Stimulated activated CD4-positive, alpha-beta T cell treated with anti-CD3 and anti-CD28 coated beads, Interleukin-4, amount 100 ng/mL, for 48 hours (primary cell): ENCODE measurements around the gene ATXN1.

ENCODE experiments used
- DNase-seq, 2 donors: peaks; one replicate each; pipeline ENCODE4 v3.0.0-alpha.2; 2020; ENCODE audit warnings: low read depth in 2 of 2

The ATXN1 gene

GRCh38 chr6:16674801-16675392, 86.4 kb downstream of the ATXN1 start:
- DNase-seq = no peak

- no peak for DNase-seq
Measured at GRCh38 chr6:16673011-16673797, 88.1 kb downstream of the ATXN1 start.

GRCh38 chr6:16671302-16672289, 89.7 kb downstream of the ATXN1 start:
- DNase-seq = no peak

DNA sequence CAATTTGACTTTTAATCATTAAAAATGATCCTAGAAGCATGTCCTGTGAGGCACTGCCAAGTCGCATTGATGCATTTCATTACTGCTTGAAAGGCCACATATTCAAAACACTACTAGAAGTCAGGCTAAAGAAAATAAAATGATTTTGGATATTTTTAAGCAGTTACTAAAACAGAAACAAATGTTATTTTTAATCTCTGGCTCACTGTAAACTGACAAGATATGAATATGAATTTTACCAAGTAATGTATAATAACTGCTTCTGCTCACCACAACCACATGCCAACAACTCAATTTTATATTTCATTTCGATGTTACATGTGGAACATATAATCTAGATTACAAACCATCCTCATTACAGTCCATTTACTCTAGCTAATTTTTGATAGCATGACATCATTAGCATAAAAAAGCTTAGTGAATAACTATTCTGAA, 90.6 kb downstream of the ATXN1 start:
- no peak for DNase-seq

- DNase-seq = no peak
Measured at GRCh38 chr6:16670183-16670582, 91.1 kb downstream of the ATXN1 start.

GRCh38 chr6:16669227-16669626, 92.0 kb downstream of the ATXN1 start:
- DNase-seq = peak; percentile 41 to 57

- no peak for DNase-seq
Measured at GRCh38 chr6:16667509-16667908, 93.8 kb downstream of the ATXN1 start.

DNA sequence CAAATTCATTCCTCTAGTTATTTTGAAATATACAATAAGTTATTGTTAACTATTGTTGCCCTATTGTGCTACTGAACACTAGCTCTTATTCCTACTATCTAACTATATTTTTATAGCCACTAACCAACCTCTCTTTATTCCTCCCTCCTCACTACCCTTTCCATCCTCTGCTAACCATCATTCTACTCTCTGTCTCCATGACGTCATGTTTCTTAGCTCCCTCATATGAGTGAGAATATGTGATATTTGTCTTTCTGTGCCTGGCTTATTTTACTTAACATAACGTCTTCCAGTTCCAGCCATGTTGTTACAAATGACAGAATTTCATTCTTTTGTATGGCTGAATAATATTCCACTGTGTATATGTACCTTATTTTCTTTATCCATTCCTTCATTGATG, 95.3 kb downstream of the ATXN1 start:
- DNase-seq = no peak

DNA sequence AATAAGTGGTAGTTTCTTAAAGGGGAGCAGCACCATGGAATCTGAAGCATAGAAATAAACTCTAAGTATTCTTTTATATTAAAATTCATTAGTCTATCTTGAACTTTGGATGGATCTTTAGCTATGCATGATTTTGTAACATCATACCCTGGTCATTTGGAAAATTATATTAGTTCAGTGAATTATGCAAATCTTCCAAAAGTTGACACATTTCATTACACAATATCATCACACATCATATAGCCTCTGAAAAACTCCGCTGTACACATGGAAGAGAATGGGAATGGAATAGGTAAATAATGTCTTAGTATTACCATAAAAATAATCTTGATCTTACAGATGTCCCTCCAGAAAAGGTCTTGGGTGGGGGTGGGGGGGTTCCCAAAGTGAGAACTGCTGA, 96.1 kb downstream of the ATXN1 start:
- DNase-seq = no peak

DNA sequence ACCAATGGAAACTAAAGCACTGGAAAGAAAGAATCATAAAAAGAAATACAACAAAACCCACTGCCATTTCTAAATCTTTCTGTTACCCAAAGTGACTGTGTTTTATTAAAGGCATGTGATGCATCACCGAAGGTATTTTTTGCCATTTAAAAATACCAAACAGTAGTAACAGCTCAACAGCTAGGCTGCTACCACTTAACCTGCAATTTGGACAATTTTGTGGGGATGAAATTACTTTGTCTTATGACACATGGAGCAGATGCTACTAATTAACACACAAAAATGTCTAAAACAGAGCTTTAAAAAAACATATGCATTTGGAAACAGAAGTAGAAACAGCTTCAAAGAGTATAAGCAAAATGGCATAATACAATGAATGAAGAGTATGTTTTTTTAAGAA, 97.4 kb downstream of the ATXN1 start:
- no peak for DNase-seq

- no peak for DNase-seq
Measured at GRCh38 chr6:16660157-16660497, 101.1 kb downstream of the ATXN1 start.

- DNase-seq = no peak
Measured at GRCh38 chr6:16659466-16660156, 101.6 kb downstream of the ATXN1 start.

DNA sequence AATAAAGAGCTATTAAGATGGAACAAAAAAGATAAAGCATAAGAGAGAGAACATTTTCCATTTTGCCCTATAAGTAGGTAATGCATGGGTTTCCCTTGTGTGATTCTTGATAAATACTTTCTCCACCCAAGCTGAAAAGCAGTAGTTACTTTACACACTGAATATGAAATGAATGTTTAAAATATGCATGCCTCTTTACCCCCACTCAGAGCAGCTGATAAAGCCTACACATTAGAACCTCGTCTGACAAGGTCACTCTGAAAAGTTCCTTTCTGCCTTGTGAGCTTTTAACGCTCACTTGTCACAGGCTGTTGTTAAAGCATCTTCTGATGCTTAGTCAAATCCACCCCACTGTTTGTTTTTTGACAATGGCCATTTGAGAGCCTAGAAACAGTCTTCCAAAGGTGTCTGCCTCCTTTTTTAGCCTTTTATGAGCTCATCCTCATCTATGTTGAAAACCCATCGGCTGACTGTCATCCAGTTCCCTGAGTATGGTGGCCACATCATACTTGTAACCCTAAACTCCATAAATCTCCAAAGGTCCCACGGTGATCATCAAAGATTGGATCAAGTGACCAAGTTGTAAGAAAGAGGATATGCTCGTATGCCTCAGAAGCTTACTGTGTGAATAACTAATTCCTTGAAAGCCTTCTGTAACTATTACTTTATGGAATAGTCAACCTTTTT, 102.8 kb downstream of the ATXN1 start:
- no peak for DNase-seq

GRCh38 chr6:16657768-16658167, 103.5 kb downstream of the ATXN1 start:
- DNase-seq = no peak

DNA sequence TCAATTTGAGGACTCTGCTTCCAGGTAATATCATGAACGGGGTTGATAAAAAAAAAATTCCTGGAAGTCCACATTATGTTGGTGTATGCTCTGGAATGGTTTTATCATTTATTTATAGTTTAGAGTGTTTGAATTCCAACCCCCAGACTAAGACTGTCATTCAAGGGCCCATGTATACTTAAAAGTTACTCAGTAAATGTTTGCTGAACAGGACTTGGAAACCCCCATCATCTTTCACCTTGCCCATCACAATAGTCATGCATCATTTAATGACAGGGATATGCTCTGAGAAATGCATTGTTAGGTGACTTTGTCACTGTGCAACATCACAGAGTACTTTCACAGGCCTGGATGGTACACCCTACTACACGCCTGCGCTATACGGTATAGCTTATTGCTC, 104.8 kb downstream of the ATXN1 start:
- no peak for DNase-seq

GRCh38 chr6:16654701-16655100, 106.6 kb downstream of the ATXN1 start:
- DNase-seq = no peak

- no peak for DNase-seq
Measured at GRCh38 chr6:16653226-16653625, 108.0 kb downstream of the ATXN1 start.

DNA sequence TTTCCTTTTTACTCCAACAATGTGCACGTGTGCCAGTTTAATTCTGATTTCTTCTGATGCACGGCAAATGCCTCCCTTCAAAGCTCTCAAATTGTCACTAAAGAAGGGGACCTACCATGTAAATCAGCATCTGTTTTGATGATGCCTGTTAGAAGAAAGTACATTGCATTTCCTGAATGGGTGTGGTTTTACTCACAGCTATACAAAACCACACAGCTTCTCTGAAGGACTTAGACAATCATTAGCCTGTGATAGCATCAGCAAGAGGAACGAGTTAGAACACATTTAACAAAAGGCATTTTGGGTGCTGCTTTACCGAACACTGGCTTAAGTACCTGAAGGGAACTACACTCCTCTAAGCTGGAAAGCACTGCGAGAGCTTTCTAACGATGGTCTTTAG, 109.4 kb downstream of the ATXN1 start:
- DNase-seq = no peak

GRCh38 chr6:16649890-16650289, 111.4 kb downstream of the ATXN1 start:
- no peak for DNase-seq

DNA sequence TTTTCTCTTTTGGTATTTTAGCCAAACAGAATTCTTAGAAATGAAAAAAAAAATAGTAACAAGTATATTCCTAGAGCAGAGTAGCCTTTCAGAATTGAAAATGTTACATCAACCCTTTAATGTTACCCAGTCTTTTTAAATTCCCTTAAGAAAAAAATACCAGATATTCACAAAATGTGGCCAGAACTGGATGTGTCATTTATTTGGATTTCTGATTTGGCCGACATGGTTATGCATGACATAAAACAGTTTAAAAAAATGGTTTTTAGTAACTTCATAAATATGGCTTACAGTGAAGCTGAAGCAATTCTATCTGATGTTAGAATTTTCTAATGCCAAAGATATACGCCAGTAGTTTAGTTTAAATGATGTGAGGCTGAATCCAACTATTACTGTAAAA, 112.0 kb downstream of the ATXN1 start:
- DNase-seq = no peak

GRCh38 chr6:16648003-16648402, 113.3 kb downstream of the ATXN1 start:
- DNase-seq = no peak
